Heart left ventricle (tissue), 13 donors: Measurements from ENCODE around the gene CHP1.

ENCODE experiments used
- POLR2A ChIP-seq, 2 donors: fragments of 450-650 bp; IDR thresholded peaks; one replicate each; pipeline ENCODE4 v1.6.1; 2017; ENCODE audit warnings: antibody characterized with exemption in 2 of 2, mild to moderate bottlenecking in 2 of 2, moderate library complexity in 2 of 2
- TF ChIP-seq, protein P1 (sequence below), 12 donors: fragments of 200-600 bp; sonication (generic) in 4 of 12; IDR thresholded peaks; one replicate each; pipeline versions ENCODE4 v1.5.0 to v1.8.0; 2018 to 2022; ENCODE audit warnings: antibody characterized with exemption in 12 of 12, mild to moderate bottlenecking in 5 of 12
- donor health status: ischemic (EF 13 %, LVEDD 7.1; RV severe dilation, severe dysfunction).
- donor health status: DM: no; HTN: yes; CAD: no.
- donor health status: DM: no; HTN: no; CAD: no.
- donor health status: ischemic (EF 25% LVEDD 6.9; RV normal size, moderate dysfunction).
- donor health status: ischemic (EF 25% LVEDD 5.7; RV mildly dilated, moderate dysfunction).
- donor health status: ischemic (EF 35%, LVEDD 5.7; RV mildly dilated, moderate dysfunction).
- donor health status: nonischemic (EF 11% LVEDD 7.7; RV severe dilation, severe dysfunction).
- donor health status: DM: yes; HTN: yes; CAD: no.
- donor health status: PGD.
- donor health status: ischemic (EF 29% LVEDD 5.4; RV normal size, mild dysfunction).
- donor health status: nonischemic (EF 23%, LVEDD 6.1; RV moderate dilation, normal function).

DNA sequence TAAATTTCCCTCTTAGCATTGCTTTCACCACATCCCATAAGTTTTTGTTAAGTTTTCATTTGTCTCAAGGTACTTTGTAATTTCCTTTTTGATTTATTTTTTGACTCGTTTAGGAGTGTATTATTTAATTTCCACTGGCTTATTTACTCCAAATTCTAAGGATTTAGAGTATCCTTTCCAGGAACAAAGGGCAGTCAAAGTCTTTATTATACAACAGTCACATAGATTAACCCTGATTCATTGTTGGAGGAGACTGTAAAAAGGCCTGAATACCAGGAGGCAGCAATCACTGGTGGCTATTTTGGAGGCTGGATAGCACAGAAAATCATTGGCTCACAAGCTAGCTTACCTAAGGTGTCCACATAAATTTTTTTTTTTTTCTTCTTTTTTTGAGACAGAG lies 61.5 kb downstream of the CHP1 start:
- TF ChIP-seq, protein P1, sequence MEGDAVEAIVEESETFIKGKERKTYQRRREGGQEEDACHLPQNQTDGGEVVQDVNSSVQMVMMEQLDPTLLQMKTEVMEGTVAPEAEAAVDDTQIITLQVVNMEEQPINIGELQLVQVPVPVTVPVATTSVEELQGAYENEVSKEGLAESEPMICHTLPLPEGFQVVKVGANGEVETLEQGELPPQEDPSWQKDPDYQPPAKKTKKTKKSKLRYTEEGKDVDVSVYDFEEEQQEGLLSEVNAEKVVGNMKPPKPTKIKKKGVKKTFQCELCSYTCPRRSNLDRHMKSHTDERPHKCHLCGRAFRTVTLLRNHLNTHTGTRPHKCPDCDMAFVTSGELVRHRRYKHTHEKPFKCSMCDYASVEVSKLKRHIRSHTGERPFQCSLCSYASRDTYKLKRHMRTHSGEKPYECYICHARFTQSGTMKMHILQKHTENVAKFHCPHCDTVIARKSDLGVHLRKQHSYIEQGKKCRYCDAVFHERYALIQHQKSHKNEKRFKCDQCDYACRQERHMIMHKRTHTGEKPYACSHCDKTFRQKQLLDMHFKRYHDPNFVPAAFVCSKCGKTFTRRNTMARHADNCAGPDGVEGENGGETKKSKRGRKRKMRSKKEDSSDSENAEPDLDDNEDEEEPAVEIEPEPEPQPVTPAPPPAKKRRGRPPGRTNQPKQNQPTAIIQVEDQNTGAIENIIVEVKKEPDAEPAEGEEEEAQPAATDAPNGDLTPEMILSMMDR (IDR thresholded peaks at IDR 0.05): no peak
- TF ChIP-seq POLR2A (IDR thresholded peaks at IDR 0.05): no peak
